Measurements from ENCODE around the gene CYP27B1.

CYP27B1 gene, protein sequence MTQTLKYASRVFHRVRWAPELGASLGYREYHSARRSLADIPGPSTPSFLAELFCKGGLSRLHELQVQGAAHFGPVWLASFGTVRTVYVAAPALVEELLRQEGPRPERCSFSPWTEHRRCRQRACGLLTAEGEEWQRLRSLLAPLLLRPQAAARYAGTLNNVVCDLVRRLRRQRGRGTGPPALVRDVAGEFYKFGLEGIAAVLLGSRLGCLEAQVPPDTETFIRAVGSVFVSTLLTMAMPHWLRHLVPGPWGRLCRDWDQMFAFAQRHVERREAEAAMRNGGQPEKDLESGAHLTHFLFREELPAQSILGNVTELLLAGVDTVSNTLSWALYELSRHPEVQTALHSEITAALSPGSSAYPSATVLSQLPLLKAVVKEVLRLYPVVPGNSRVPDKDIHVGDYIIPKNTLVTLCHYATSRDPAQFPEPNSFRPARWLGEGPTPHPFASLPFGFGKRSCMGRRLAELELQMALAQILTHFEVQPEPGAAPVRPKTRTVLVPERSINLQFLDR

GRCh38 chr12:57766464-57767304 lies at the start of gene CYP27B1:
CYP27B1 (minus strand) TSS chr12:57767078; CDS start chr12:57767041, 37 bp downstream.
- peak; percentile 88 to 89 for DNase-seq (ENCODE audit: low spot score in 2 of 2)
- no peaks in the 10 kb centered on the region for H3K9me3 ChIP-seq
- in situ Hi-C loops (cut with MboI; ENCODE audit: low sequenced_read_pairs): no loop called here
- peak within 1 kb of the TSS; percentile 11 for H3K4me3 ChIP-seq
- H3K27me3 ChIP-seq (ENCODE audit: low read depth): peaks cover 24% of the 10 kb centered on the region
- peaks cover 23% of the 10 kb centered on the region for H3K4me1 ChIP-seq
- peaks cover 30% of the 10 kb centered on the region for H3K36me3 ChIP-seq (replicated peaks)

DNA sequence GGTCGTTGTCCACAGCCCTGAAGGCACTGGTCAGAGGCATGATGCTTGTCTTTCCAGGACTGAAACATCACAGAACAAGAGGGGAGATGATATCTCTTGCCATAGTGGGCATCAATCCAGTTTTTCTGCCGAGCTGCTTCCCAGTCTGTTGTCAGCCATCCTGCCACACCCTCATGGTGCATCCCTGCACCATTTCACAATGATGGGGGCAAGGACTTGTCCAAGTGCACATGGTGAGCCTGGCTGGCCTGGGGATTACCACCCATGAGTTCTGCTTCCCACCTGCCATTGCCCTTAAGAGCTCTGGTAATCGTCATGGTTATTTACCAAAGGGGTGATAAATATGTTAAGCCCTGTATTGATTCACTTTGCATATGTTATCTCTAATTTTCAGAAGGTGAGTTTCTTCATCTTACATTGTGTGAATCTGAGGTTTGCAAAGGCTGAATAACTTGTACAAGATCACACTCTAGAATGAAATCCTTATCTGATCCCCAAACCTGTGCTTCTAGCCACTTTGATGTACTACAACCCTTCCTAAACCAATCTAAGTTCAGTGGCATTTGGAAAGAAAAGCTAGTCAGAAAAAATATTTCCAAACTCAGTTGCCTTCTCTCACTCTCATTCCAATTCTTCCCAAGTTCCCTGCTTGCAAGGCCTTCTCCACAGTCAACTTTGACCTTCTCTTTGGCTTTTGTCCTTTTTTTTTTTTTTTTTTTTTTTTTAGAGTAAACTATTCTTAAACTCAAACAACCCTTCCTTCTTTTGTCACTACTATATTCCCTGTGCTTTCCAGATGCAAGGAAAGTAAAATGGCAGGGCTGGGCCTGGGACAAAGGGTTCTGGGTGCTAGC lies 49.4 kb upstream of the CYP27B1 start:
- no peak for DNase-seq (ENCODE audit: low spot score in 2 of 2)
- H3K4me3 ChIP-seq: no peak overlapping the region
- no peaks in the 10 kb centered on the region for H3K9me3 ChIP-seq
- no peaks in the 10 kb centered on the region for H3K27me3 ChIP-seq (ENCODE audit: low read depth)
- H3K4me1 ChIP-seq: no peaks in the 10 kb centered on the region
- in situ Hi-C loops (cut with MboI; ENCODE audit: low sequenced_read_pairs): no loop called here
- H3K36me3 ChIP-seq (replicated peaks): no peaks in the 10 kb centered on the region; the same call in 1 of the 2 replicates

- H3K27me3 ChIP-seq (ENCODE audit: low read depth): no peaks in the 10 kb centered on the region
- no peaks in the 10 kb centered on the region; the same call in 1 of the 2 replicates for H3K36me3 ChIP-seq (replicated peaks)
- H3K9me3 ChIP-seq: no peaks in the 10 kb centered on the region
- in situ Hi-C loops (cut with MboI; ENCODE audit: low sequenced_read_pairs): no loop called here
- no peak for DNase-seq (ENCODE audit: low spot score in 2 of 2)
- no peaks in the 10 kb centered on the region for H3K4me1 ChIP-seq
- H3K4me3 ChIP-seq: no peak overlapping the region
Measured at GRCh38 chr12:57815177-57816000, 48.5 kb upstream of the CYP27B1 start.

DNA sequence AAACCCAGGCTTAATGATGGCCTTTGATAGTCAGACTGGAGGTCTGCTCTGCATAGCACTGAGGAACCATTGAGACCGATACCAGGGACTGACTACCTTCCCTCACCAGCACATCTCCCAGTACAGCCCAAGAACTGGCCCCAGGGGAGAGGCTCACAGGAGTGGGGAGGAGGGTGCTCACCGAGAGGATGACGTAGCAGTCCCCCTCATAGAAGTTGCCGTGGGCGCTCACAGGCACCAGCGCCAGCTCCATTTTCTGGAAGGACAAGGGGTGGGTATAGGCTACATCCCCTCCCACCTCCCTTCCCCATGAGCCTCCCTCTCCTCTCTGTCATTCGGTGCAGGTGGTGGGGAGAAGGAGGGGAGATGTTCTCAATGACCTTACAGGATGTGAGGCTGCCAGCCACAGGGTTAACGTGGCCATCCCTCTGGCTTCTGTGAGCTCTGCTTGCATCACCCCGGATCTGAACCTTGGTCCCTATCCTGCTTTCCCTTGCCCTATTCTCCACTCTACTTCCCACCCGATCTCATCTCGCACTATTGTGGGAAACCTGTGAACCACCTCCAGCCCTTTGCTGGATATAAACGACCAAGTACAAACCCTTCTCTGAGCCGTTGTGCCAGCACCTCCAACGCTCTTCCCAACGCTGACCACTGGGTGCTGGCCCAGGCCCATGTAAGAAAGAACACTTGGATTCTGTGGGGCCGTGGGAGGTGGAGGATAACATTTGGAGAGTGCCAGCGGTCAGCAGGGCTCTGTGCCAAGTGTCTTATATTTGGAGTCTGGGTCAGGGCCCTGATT lies 47.3 kb upstream of the CYP27B1 start:
- DNase-seq (ENCODE audit: low spot score in 2 of 2): no peak
- Histone ChIP-seq H3K4me1 (no peaks in the 10 kb centered on the region), H3K27me3 (ENCODE audit: low read depth) (no peaks in the 10 kb centered on the region), H3K36me3 (replicated peaks) (no peaks in the 10 kb centered on the region; the same call in 1 of the 2 replicates), H3K9me3 (no peaks in the 10 kb centered on the region), H3K4me3 (no peak overlapping the region)
- in situ Hi-C loops (cut with MboI; ENCODE audit: low sequenced_read_pairs): no loop called here

- no peaks in the 10 kb centered on the region for H3K9me3 ChIP-seq
- no peaks in the 10 kb centered on the region for H3K27me3 ChIP-seq (ENCODE audit: low read depth)
- H3K4me3 ChIP-seq: no peak overlapping the region
- no peaks in the 10 kb centered on the region; the same call in 1 of the 2 replicates for H3K36me3 ChIP-seq (replicated peaks)
- in situ Hi-C loops (cut with MboI; ENCODE audit: low sequenced_read_pairs): no loop called here
- no peak for DNase-seq (ENCODE audit: low spot score in 2 of 2)
- H3K4me1 ChIP-seq: no peaks in the 10 kb centered on the region
Measured at GRCh38 chr12:57813111-57813970, 46.5 kb upstream of the CYP27B1 start.

DNA sequence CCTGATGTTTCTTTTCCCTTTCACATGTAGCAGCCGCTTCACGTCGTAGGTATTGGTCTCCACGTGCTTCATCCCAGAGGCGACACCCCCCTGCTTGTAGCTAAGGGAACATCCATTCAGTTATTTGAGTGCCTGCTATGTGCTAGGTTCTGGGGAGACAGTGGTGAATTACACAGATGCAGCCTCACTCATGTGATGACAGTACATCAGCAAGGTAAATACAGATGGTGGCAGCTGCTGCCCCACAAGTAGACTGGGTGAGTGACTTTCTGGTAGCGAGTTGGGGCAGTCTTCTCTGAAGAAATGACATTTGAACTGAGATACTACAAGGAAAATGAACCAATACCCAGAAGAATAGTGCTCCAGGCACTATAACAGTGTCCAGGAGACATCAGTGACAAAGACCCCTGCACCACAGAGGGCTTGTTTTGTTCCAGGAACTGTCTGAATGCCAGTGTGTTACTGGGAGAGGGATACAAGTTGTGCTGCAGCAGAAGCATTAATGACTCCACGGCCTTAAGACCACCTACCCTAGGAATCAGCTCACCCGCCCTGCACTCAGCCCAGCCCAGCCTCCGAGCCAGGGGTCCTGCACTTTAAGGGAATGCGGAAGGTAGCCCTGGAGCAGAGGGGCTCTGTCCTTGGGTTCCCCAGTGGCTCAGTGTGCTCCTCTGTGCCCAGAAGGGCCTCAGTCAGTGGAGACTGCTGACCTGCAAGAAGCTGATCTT lies 44.3 kb upstream of the CYP27B1 start:
- in situ Hi-C loops (cut with MboI; ENCODE audit: low sequenced_read_pairs): no loop called here
- H3K9me3 ChIP-seq: no peaks in the 10 kb centered on the region
- H3K27me3 ChIP-seq (ENCODE audit: low read depth): no peaks in the 10 kb centered on the region
- H3K36me3 ChIP-seq (replicated peaks): no peaks in the 10 kb centered on the region; the same call in 1 of the 2 replicates
- no peak for DNase-seq (ENCODE audit: low spot score in 2 of 2)
- no peaks in the 10 kb centered on the region for H3K4me1 ChIP-seq
- no peak overlapping the region for H3K4me3 ChIP-seq

GRCh38 chr12:57810450-57810849 lies 43.6 kb upstream of the CYP27B1 start:
- DNase-seq (ENCODE audit: low spot score in 2 of 2): no peak
- H3K27me3 ChIP-seq (ENCODE audit: low read depth): no peaks in the 10 kb centered on the region
- H3K36me3 ChIP-seq (replicated peaks): no peaks in the 10 kb centered on the region; the same call in 1 of the 2 replicates
- in situ Hi-C loops (cut with MboI; ENCODE audit: low sequenced_read_pairs): no loop called here
- no peak overlapping the region for H3K4me3 ChIP-seq
- H3K9me3 ChIP-seq: no peaks in the 10 kb centered on the region
- no peaks in the 10 kb centered on the region for H3K4me1 ChIP-seq

DNA sequence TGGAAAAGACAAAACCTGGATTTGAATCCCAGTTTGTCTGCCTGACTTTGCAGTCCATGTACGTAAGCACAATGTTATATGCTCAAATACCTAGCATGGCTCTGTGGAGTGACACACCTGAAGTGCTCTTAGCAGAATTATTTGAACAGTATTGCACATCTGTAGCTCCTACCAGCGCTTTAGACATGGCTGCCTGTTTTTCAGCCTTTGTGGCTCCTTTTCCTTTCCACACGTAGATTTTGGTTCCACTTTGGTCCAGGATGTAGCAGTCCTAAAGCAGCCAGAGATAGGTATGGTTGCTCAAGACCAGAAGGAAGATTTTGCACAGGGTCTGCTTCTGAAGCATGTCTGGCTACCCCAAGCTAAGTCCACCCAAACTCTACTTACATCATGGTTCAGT lies 42.5 kb upstream of the CYP27B1 start:
- Histone ChIP-seq H3K27me3 (ENCODE audit: low read depth) (no peaks in the 10 kb centered on the region), H3K36me3 (replicated peaks) (no peaks in the 10 kb centered on the region; the same call in 1 of the 2 replicates), H3K9me3 (no peaks in the 10 kb centered on the region), H3K4me1 (no peaks in the 10 kb centered on the region), H3K4me3 (no peak overlapping the region)
- in situ Hi-C loops (cut with MboI; ENCODE audit: low sequenced_read_pairs): no loop called here
- no peak for DNase-seq (ENCODE audit: low spot score in 2 of 2)

DNA sequence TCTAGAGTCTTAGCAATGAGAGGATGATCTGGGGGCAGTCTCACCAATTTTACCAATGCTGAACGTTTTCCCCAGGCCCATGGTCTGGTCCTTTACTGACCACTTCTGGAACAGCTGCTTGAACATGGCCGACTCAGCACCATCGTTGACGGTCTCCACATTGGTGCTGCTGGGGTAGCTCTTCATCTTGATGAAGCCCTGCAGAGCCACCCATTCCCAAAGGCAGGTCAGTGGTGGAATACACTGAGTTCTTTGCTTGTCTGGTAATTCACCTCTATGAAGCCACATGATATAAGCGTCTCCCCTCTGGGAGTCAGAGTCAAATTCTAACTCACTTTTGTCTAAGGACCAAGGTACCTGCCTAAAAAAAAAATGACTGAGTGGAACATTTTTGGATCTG lies 41.5 kb upstream of the CYP27B1 start:
- no peaks in the 10 kb centered on the region for H3K4me1 ChIP-seq
- H3K4me3 ChIP-seq: no peak overlapping the region
- no peak for DNase-seq (ENCODE audit: low spot score in 2 of 2)
- H3K27me3 ChIP-seq (ENCODE audit: low read depth): no peaks in the 10 kb centered on the region
- H3K9me3 ChIP-seq: no peaks in the 10 kb centered on the region
- in situ Hi-C loops (cut with MboI; ENCODE audit: low sequenced_read_pairs): no loop called here
- H3K36me3 ChIP-seq (replicated peaks): no peaks in the 10 kb centered on the region; the same call in 1 of the 2 replicates

- Histone ChIP-seq H3K4me3 (no peak overlapping the region), H3K36me3 (replicated peaks) (no peaks in the 10 kb centered on the region; the same call in none of the 2 replicates), H3K27me3 (ENCODE audit: low read depth) (no peaks in the 10 kb centered on the region), H3K4me1 (no peaks in the 10 kb centered on the region), H3K9me3 (no peaks in the 10 kb centered on the region)
- no peak for DNase-seq (ENCODE audit: low spot score in 2 of 2)
- in situ Hi-C loops (cut with MboI; ENCODE audit: low sequenced_read_pairs): no loop called here
Measured at GRCh38 chr12:57807285-57807684, 40.4 kb upstream of the CYP27B1 start.

GRCh38 chr12:57806677-57807076 lies 39.8 kb upstream of the CYP27B1 start:
- DNase-seq (ENCODE audit: low spot score in 2 of 2): no peak
- H3K4me1 ChIP-seq: no peaks in the 10 kb centered on the region
- H3K4me3 ChIP-seq: no peak overlapping the region
- no peaks in the 10 kb centered on the region for H3K27me3 ChIP-seq (ENCODE audit: low read depth)
- H3K9me3 ChIP-seq: no peaks in the 10 kb centered on the region
- H3K36me3 ChIP-seq (replicated peaks): no peaks in the 10 kb centered on the region; the same call in none of the 2 replicates
- in situ Hi-C loops (cut with MboI; ENCODE audit: low sequenced_read_pairs): no loop called here

Data from HAP-1 (cell line).